ENCODE results near the gene MAP3K14.

DNA sequence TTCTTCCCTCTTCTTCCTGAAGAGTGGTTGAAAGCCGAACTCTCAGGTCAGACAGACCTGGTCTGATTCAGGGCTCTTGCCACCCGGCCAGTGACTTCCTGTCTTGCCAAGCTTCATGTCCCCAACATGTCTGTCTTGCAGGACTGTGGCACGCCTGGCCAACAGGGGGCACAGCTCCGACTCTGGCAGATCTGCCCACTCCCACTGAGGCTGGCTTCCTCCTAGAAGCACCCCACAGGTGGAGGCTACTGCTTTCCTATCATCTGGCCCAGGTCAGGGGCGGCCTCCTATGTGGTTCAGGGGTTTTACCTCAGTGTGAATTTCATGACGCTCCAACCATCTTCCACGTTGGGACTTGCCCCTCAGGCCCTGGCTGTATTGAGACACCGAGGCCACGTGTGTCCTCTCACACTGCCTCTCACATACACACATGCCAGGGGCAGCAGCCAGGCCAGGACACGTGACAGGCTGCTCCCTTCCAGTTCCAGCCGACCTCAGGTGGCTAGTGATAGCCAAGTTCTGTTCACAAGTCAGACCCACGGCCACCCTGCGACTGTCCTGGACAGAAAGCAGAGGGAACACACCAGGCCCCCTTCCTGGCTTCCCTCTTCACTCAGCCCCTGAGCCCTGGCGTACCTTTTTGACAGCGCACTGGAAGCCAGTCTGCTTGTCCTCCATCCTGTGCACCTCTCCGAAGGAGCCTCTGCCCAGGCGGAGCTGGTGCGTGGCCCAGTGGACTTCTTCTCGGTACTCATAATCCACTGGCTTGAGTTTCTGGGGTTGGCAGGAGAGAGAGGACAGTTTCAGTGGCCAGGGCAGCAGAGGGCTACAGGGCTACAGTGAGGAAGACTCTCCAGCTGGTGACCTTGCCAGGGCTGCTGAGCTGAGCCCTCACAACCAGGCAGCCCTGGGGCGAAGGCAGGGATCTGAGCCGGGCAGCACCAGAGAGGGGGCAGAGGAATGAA, 32.4 kb downstream of the MAP3K14 start:
- TF ChIP-seq, protein P1, sequence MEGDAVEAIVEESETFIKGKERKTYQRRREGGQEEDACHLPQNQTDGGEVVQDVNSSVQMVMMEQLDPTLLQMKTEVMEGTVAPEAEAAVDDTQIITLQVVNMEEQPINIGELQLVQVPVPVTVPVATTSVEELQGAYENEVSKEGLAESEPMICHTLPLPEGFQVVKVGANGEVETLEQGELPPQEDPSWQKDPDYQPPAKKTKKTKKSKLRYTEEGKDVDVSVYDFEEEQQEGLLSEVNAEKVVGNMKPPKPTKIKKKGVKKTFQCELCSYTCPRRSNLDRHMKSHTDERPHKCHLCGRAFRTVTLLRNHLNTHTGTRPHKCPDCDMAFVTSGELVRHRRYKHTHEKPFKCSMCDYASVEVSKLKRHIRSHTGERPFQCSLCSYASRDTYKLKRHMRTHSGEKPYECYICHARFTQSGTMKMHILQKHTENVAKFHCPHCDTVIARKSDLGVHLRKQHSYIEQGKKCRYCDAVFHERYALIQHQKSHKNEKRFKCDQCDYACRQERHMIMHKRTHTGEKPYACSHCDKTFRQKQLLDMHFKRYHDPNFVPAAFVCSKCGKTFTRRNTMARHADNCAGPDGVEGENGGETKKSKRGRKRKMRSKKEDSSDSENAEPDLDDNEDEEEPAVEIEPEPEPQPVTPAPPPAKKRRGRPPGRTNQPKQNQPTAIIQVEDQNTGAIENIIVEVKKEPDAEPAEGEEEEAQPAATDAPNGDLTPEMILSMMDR (IDR thresholded peaks at IDR 0.05): peak in 3 of 7 experiments; percentile 3 to 28 (median 12)
- no peak for TF ChIP-seq POLR2A (IDR thresholded peaks at IDR 0.05)
